HG02623 (cell line): ENCODE data around the gene MRNIP.
A peak's percentile ranks its signal among the peaks of the same experiment; 100 is the strongest.
"Not testable (repeated sequence)": the region's sequence is repeated elsewhere in the genome, so short reads cannot be mapped to it uniquely, and the experiment has no call there.

Experiments
- ATAC-seq: cut with Tn5 transposase; IDR thresholded peaks from one replicate; pipeline ENCODE4 v1.9.1; 2021; ENCODE audit warnings: moderate library complexity; ENCODE audit not compliant: unreplicated experiment

Gene MRNIP

DNA sequence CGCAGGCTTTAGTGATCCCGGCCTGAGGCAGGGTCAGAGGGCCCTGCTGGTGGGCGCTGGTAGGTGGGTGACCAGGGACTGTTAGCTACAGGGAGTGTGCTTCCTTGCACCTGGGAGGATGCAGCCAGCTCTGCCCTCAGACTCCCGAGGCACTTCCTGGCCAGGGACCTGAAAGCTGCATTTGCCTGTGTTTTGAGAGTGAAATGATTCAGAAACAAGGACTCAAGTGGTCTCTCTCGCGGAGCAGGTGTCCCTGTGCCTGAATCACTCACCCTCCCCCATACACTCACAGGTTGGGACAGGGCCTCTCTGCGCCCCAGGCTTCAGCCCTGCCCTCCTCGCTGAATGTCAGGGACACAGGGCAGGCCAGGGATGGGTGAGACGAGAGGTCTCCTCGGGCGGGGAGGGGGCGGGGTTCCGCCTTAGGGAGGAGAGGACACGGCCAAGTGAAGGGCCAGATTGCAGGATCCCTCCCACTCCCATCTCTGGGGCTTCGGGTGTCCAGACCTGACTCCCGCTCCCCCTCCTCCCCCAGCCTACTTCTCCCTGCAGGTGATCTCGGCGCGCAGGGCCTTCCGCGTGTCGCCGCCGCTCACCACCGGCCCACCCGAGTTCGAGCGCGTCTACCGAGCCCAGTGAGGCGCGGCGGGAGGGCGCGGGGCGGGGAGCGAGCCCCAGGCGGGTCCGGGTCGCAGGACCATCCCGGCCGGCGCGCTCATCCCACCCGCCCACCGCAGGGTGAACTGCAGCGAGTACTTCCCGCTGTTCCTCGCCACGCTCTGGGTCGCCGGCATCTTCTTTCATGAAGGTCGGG lies 63.4 kb downstream of the MRNIP start:
- ATAC-seq, result peak; percentile 4

GRCh38 chr5:179794575-179794974 lies 64.0 kb downstream of the MRNIP start:
- ATAC-seq, result no peak

DNA sequence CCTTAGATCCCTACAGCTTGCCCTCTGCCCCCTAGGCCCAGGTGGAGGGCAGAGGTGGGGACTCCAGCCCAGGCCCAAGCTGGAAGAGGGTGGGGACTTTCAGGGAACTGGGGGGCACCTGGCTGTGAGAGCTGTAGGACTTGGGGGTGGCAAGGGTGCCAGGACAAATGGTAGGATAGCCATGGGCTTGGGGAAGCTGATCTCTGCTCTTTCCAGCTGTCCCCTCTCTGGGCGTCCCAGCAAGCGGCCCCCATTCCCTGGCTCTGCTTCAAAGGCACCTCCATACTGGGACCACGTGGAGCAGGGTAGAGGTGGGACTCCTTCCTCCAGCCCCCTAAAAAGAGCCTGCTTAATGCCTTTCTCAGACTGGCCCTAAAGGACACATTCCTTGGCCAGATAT lies 64.4 kb downstream of the MRNIP start:
- ATAC-seq, result no peak

DNA sequence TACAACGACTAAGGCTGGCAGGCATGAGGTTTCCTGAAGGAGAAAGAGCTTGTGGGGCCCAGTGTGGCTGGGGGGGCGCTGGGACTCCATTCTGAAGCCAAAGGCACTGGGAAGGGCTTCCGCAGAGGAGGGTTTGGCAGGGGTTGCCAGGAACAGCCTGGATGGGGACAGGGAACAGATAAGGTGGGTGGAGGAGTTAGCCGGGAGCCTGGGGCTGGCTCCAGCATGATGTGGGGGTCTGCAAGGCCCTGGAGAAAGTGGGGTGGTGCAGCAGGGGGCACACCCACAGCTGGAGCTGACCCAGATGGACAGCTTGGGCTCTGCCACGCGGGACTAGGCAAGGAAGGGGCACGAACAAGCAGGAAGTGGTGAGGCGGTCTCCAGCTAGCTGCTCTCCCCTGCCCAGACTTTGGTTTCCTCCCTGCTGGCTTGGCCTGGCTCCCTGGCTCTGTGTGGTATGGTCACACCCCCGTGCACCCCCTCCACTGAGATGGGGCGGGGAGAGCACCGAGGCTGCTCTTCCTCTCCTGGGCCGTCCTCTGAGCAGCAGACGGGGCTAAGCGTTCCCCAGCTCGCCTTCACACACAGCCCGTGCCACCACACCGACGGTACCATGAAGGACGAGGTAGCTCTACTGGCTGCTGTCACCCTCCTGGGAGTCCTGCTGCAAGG lies 65.0 kb downstream of the MRNIP start, which contains the start of gene LTC4S:
TSS of gene LTC4S (plus strand) at position 519 of the 672 bp plus-strand sequence. CDS start at position 614, 95 bp downstream.
- no peak for ATAC-seq

DNA sequence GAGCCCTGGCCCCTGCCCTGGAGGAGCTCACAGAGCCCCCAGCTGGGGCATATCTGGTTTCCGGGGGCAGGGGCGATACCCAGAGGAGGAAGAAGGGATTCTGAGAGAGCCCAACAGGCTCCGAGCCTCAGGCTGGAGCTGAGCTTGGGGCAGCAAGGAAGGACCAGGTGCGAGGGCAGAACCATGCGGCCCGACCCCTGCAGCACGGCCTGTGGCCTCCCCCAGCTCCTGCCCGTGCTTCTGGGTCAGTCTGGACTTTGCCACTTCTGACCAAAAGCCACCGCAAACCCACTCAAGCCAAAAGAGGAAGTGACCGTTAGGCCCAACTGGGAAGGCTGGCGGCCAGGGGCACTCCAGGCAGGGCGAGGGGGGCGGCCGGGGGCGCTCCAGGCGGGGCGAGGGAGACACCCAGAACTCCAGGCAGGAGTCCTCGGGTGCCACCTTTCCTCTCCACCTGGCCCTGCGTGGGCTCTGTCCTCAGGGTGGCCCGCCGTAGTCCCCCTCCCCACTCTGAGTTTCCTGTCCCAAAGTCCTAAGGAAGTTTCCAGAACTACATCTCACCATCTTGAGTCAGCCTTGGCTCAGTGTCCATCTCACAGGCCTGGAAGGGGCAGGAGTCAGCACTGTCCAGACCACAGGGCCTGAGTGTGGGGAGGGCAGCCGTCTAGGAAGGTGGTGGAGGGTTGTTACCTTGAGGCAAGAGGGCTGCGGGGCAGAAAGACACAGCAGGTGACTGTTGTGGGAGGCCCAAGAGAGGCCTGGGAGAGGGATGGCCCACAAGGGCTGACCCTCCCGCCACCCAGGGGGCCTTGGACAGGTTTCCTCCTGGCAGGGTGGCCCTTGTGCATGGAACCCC lies 65.8 kb downstream of the MRNIP start:
- no peak for ATAC-seq

DNA sequence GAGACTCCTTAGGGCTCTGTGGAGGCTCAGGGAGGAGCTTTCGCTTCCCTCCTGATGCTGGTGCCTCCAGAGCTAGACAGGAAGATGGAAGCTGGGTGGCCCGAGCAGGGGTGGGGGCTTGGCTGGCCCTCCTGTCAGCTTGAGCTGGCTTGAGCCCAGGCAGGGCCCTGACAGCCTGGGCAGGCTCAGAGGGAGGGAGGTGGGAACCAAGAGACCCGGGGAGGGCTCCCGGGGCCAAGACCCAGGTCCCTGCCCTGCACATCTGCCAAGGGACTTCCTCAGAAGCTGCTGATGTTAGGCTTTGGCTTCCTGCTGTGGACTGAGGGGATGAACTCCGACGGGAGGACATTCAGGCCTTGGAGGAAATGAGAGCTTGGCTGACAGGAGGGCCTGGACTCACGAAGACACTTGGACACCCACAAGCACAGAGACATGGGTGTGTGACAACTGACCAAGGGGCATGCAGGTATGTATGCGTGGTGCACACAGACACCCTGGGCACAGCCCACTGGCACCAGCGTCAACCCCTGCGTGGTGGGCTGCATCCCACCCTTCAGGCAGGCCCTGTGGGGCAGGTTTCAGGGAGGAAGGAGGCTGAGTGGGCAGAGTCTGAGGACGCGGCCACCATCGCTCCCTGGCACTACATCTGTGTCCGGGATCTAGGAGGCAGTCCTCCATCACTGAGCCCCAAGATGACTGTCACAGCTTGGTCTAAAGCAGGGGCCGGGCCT lies 66.6 kb downstream of the MRNIP start:
- ATAC-seq, result no peak

GRCh38 chr5:179789278-179789677 lies 69.3 kb downstream of the MRNIP start:
- ATAC-seq, result not testable (repeated sequence)

- ATAC-seq, result no peak
Measured at GRCh38 chr5:179788193-179788854, 70.3 kb downstream of the MRNIP start.
